WI38 (cell line): ENCODE measurements around the gene ATR.

ENCODE experiments used
- H3K4me3 ChIP-seq: 2 replicates; pipeline ENCODE4 v1.5.1; 2011; ENCODE audit warnings: low read depth, mild to moderate bottlenecking, control low read depth, low read length
- CTCF ChIP-seq: IDR thresholded peaks from 2 replicates; pipeline ENCODE4 v1.5.1; 2012; ENCODE audit warnings: low read depth, mild to moderate bottlenecking, control low read depth, low read length

Gene ATR

GRCh38 chr3:142618917-142619461, 40.5 kb upstream of the ATR start:
- no peak for TF ChIP-seq CTCF
- no peak overlapping the region for H3K4me3 ChIP-seq

DNA sequence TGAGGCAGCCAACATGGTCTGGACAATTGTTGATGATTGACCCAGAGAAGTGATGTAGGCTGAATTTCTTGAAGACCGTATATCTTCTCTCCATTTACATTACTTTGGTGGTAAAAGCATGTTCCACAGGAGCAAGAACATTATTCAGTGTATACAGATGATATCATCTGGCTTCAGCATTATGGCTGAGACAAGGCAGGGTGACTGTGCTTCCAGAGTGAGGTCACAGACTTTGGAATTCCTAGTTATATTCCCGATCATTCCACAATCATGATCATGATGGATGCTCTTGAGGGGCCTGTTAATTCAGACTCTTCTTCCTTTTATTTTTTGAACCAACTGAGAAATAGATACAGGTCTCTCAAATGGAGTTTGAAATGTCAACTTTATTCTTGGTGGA, 36.6 kb upstream of the ATR start:
- H3K4me3 ChIP-seq, result no peak overlapping the region
- TF ChIP-seq CTCF, result no peak

GRCh38 chr3:142614059-142614626, 35.6 kb upstream of the ATR start:
- no peak for TF ChIP-seq CTCF
- H3K4me3 ChIP-seq, result no peak overlapping the region

DNA sequence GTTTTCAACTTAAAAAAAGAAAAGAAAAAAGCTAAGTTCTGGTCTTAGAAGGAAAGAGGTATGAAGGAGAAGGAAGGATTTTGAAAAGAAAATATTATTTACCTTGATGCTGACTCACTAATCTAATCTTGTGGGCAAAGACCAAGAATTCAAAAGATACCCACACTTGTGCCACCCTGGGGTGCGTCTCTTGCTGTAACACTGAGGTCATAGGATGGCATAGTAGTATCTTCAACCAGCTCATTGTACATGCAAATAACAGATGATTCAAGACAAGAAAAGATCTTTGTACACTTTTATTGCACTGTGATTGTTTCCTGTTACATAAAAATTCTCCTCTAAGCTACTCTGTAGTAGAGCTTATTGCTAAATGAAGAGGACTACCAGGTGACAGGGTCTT, 35.0 kb upstream of the ATR start:
- no peak overlapping the region for H3K4me3 ChIP-seq
- TF ChIP-seq CTCF, result no peak

DNA sequence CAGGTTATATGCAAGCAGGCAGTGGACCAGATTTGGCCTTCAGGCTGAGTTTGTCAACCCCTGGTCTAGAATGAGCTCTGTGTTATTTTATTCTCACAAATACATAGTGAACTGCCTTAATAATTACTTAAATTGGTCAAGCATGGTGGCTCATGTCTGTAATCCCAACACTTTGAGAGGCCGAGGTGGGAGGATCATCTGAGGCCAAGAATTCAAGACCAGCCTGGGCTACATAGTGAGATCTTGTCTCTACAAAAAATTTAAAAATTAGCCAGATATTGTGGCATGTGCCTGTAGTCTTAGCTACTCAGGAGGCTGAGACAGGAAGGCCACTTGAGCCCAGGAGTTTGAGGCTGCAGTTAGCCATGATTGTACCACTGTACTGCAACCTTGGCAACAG, 32.7 kb upstream of the ATR start:
- no peak overlapping the region for H3K4me3 ChIP-seq
- TF ChIP-seq CTCF, result no peak

GRCh38 chr3:142609136-142609535, 30.6 kb upstream of the ATR start:
- no peak for TF ChIP-seq CTCF
- H3K4me3 ChIP-seq, result no peak overlapping the region

GRCh38 chr3:142608631-142609030, 30.1 kb upstream of the ATR start:
- H3K4me3 ChIP-seq, result no peak overlapping the region
- TF ChIP-seq CTCF, result no peak
